ENCODE measurements around the gene TMEM132A.

The TMEM132A gene

DNA sequence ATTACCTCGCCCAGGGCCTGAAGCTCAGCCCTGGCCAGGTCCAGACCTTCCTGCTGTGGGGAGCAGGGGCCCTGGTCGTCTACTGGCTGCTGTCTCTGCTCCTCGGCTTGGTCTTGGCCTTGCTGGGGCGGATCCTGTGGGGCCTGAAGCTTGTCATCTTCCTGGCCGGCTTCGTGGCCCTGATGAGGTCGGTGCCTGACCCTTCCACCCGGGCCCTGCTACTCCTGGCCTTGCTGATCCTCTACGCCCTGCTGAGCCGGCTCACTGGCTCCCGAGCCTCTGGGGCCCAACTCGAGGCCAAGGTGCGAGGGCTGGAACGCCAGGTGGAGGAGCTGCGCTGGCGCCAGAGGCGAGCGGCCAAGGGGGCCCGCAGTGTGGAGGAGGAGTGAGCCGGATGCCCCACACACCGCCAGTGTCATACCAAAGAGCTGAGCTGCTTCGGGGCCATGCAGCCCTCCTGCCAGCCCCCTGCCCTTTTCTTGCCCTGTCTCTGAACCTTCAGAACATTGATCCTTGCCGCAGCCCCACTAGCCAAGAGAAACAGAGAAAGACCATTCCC, 2.4 kb upstream of the TMEM132A start:
- DNase-seq (ENCODE audit: low read depth in 3 of 3), result no peak

DNA sequence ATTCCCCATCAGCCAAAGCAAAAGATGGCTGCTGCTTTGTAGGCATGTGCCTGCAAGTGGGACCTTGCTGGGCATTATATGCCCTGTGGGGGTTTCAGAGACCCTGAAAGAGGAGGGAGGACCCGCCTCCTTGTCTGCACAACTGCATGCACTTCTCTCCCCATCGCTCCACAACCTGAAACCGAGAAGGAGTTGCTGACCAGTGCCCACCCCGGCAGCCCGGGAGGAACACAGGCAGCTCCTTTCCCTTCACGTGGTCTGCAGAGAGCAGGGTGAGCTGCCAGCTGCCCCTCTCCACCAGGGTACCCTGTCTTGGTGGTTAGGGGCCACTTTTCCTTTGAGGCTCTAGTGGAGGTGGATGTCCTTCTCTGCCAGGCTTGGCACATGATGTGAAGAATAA, 1.4 kb upstream of the TMEM132A start:
- DNase-seq (ENCODE audit: low read depth in 3 of 3), result no peak

DNA sequence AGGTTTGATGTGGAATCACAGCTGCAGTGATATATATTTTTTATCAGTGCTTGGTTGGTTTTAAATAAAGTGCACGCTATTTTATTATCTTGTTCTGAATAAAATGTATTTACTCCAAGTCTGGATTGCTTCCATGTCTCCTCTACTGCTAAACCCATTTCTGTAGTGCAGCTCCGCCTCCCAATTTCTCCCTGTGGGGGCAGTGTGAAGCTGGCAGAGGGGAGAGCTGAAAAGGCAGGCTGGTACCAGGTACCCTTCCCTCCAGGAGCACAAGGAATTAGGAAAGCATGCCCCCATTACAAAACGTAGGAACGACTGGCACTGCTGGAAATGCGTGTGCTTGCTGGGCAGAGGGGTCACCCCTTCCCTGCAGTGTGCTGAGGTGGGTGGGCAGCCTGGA, 934 bp upstream of the TMEM132A start:
- no peak for DNase-seq (ENCODE audit: low read depth in 3 of 3)

GRCh38 chr11:60923800-60924109, 505 bp upstream of the TMEM132A start:
- no peak for DNase-seq (ENCODE audit: low read depth in 3 of 3)

DNA sequence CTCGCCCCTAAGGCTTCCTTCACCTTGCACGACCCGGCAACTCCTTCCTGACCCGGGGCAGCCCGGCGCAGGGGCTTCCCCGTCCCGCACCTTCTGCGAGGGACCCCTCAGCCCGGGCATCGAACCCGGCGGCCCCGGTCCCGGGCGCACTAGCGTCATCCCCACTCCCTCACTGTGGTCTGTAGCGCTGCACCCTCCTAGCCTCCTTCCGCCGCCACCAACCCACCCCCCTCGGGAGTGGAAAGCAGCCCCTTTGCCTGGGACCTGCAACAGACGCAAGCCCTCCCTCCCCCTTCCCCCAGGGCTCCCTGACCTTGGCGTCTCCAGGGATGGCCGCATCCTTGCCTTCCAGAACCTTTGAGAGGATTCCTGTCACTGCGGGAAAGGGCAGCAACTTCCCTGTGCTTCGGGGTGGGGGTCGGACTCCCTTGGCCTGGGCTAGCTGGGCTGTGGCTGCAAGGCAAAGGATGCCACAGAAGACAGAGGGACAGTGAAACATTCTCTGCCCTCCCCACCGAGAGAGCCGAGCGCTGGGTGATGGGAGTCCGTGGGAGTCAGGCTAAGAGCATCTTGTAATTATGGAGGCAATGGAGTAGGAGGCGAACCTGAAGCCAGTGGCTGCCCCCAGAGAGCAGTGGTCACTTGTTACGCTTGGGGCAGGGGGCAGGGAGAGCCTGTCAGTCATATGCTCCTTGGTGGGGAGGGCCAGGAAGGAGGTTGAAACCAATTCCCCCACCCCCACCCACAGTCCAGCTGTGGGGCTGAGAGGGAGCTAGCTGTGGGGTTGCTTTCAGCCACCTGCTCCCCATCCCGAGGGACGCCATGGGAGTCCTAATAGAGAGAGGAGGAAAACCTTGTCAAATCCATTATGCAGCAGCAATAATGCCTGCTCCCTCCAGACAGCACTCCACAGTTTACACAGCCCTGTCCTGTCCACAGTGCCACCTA, 920 bp downstream of the TMEM132A start:
- DNase-seq (ENCODE audit: low read depth in 3 of 3), result no peak

DNA sequence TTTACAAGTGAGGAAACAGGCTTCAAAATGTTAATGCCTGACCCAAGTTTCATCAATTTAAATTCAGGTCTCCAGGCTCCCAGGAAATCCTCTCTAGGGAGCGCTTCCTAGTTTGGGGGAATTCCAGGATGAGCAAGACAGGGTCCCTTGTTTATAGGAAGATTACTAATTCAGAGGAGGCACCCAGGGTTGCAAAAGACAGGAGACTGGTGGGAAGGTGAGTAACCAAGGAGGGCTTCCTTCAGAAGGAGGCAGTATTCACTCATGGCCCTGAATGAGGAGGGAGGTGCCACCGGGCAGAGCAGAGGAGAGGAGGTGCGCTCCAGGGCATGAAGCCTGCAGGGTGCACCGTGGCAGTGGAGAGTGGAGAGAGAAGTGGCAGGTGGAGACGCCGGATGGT, 1.6 kb downstream of the TMEM132A start:
- DNase-seq (ENCODE audit: low read depth in 3 of 3), result no peak

- DNase-seq (ENCODE audit: low read depth in 3 of 3), result no peak
Observed at GRCh38 chr11:60926500-60926899, 2.2 kb downstream of the TMEM132A start.

- no peak for DNase-seq (ENCODE audit: low read depth in 3 of 3)
Observed at GRCh38 chr11:60927061-60927592, 2.9 kb downstream of the TMEM132A start.

GRCh38 chr11:60927600-60927999, 3.3 kb downstream of the TMEM132A start:
- no peak for DNase-seq (ENCODE audit: low read depth in 3 of 3)

- no peak for DNase-seq (ENCODE audit: low read depth in 3 of 3)
Observed at GRCh38 chr11:60928563-60929001, 4.3 kb downstream of the TMEM132A start.

DNA sequence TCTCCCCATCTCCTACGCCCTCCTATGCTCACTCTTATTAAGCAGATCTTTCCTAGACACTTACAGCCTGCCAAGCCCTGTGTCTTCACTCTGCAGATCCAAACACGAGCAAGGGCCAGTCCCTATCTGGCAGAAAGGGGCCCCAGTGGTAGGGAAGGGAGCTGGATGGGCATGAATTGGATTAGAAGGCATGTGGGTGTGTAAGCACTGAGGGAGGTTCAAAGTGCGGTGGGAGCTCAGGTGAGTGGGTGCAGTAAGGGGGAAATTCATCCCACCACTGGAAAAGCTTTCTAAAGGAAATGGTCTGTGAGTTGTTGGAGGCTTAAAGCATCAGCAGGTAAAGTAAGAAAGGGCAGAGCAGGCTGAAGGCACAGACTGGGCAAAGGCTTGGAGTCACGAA, 5.5 kb downstream of the TMEM132A start:
- DNase-seq (ENCODE audit: low read depth in 3 of 3), result no peak

DNA sequence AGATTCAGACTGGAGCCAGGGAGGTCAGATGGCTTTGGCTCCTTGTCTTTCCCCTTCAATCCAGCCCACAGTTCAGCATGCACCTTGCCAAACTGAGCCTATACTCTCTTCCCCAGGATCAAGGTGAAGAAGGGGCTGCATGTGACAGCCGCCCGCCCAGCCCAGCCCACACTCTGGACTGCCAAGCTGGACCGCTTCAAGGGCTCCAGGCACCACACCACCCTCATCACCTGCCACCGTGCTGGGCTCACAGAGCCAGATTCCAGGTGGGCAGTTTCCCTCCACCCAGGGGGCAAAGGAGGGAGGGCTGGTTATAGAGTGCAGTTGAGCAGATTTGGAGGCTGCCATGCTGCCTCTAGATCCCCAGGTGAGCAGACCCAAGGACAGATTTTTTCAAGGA, 6.1 kb downstream of the TMEM132A start:
- no peak for DNase-seq (ENCODE audit: low read depth in 3 of 3)

- no peak for DNase-seq (ENCODE audit: low read depth in 3 of 3)
Observed at GRCh38 chr11:60931917-60932316, 7.7 kb downstream of the TMEM132A start.

- no peak for DNase-seq (ENCODE audit: low read depth in 3 of 3)
Observed at GRCh38 chr11:60932605-60933356, 8.5 kb downstream of the TMEM132A start.

- no peak for DNase-seq (ENCODE audit: low read depth in 3 of 3)
Observed at GRCh38 chr11:60933416-60934123, 9.3 kb downstream of the TMEM132A start.

- no peak for DNase-seq (ENCODE audit: low read depth in 3 of 3)
Observed at GRCh38 chr11:60934124-60934789, 10.0 kb downstream of the TMEM132A start.

GRCh38 chr11:60934790-60935605, 10.7 kb downstream of the TMEM132A start:
- DNase-seq (ENCODE audit: low read depth in 3 of 3), result no peak

DNA sequence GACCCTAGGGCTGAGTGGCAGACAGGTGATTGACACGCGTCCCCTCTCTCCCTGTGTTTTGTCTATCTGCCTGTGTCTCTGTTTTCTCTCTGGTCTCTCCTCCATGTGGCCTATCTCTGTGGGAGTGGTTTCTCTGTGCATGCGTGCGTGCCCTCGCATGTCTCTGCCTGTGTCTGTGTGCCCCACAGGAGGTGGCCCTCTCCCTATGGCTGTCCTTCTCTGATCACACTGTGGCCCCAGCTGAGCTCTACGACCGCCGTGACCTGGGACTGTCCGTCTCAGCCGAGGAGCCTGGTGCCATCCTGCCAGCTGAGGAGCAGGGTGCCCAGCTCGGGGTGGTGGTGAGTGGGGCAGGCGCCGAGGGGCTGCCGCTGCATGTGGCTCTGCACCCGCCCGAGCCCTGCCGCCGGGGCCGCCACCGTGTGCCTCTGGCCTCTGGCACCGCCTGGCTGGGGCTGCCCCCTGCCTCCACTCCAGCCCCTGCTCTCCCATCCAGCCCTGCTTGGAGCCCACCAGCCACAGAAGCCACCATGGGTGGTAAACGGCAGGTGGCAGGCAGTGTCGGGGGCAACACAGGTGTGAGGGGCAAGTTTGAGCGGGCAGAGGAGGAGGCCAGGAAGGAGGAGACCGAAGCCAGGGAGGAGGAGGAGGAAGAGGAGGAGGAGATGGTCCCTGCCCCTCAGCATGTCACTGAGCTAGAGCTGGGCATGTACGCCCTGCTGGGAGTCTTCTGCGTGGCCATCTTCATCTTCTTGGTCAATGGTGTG, 11.6 kb downstream of the TMEM132A start:
- no peak for DNase-seq (ENCODE audit: low read depth in 3 of 3)

- DNase-seq (ENCODE audit: low read depth in 3 of 3), result no peak
Observed at GRCh38 chr11:60936467-60937143, 12.3 kb downstream of the TMEM132A start.
